OCI-LY1 (cell line): ENCODE data around the gene CYB5RL.

Experiments
- H2AFZ ChIP-seq: fragments of 200-600 bp; sonication (generic), shearing (Covaris generic); 2 replicates; pipeline ENCODE4 v1.6.0; 2014; ENCODE audit warnings: antibody characterized with exemption, mild to moderate bottlenecking, low read length
- H3F3A ChIP-seq: fragments of 200-600 bp; sonication (generic), shearing (Covaris generic); 2 replicates; pipeline ENCODE4 v1.6.0; 2014; ENCODE audit warnings: mild to moderate bottlenecking, antibody characterized with exemption, low read length, moderate library complexity; ENCODE audit not compliant: insufficient read depth
- H3K27ac ChIP-seq: fragments of 200-600 bp; sonication (generic); 2 replicates; pipeline ENCODE4 v1.5.1; 2014; ENCODE audit warnings: low read length, mixed run types, mild to moderate bottlenecking, low read depth; ENCODE audit not compliant: poor library complexity, severe bottlenecking
- H3K27me3 ChIP-seq: fragments of 200-600 bp; sonication (generic); 2 replicates; pipeline ENCODE4 v1.6.0; 2014; ENCODE audit warnings: antibody characterized with exemption, mild to moderate bottlenecking, low read length, moderate library complexity; ENCODE audit not compliant: insufficient read depth
- H3K36me3 ChIP-seq: fragments of 200-600 bp; sonication (generic); 2 replicates; pipeline ENCODE4 v1.6.1; 2014; ENCODE audit warnings: mild to moderate bottlenecking, antibody characterized with exemption, low read length, moderate library complexity, mixed read lengths; ENCODE audit not compliant: insufficient read depth
- H3K4me1 ChIP-seq: fragments of 200-600 bp; sonication (generic); 2 replicates; pipeline ENCODE4 v1.5.1; 2014; ENCODE audit warnings: mild to moderate bottlenecking, low read length, moderate library complexity; ENCODE audit not compliant: insufficient read depth, severe bottlenecking
- H3K4me2 ChIP-seq: fragments of 200-600 bp; sonication (generic), shearing (Covaris generic); 2 replicates; pipeline ENCODE4 v1.6.1; 2014; ENCODE audit warnings: low read length
- H3K4me3 ChIP-seq: fragments of 200-600 bp; sonication (generic); 2 replicates; pipeline ENCODE4 v1.5.1; 2014; ENCODE audit warnings: low read length, low read depth, mild to moderate bottlenecking, mixed read lengths; ENCODE audit not compliant: poor library complexity, severe bottlenecking
- H3K79me2 ChIP-seq: fragments of 200-600 bp; shearing (Covaris generic); 2 replicates; pipeline ENCODE4 v1.6.1; 2016; ENCODE audit warnings: mixed run types, low read length, mixed read lengths; ENCODE audit not compliant: insufficient read depth
- H3K9ac ChIP-seq: fragments of 200-600 bp; sonication (generic), shearing (Covaris generic); 2 replicates; pipeline ENCODE4 v1.6.1; 2014; ENCODE audit warnings: mild to moderate bottlenecking, low read length, mixed read lengths
- H3K9me2 ChIP-seq: fragments of 200-600 bp; sonication (generic), shearing (Covaris generic); 2 replicates; pipeline ENCODE4 v1.6.1; 2014; ENCODE audit warnings: low read depth, mild to moderate bottlenecking, low read length, mixed read lengths
- H3K9me3 ChIP-seq: fragments of 200-600 bp; shearing (Covaris generic); 2 replicates; pipeline ENCODE4 v1.6.1; 2014; ENCODE audit warnings: low read length, mixed read lengths
- H4K20me1 ChIP-seq: fragments of 200-600 bp; sonication (generic), shearing (Covaris generic); 2 replicates; pipeline ENCODE4 v1.6.0; 2016; ENCODE audit warnings: mild to moderate bottlenecking, low read length; ENCODE audit not compliant: insufficient read depth
- CTCF ChIP-seq: fragments of 200-600 bp; sonication (generic), shearing (Covaris generic); IDR thresholded peaks from 2 replicates; pipeline ENCODE4 v1.5.1; 2017; ENCODE audit warnings: mild to moderate bottlenecking, antibody characterized with exemption, low read length, moderate library complexity, mixed read lengths
- EZH2 ChIP-seq: fragments of 200-600 bp; sonication (generic), shearing (Covaris generic); IDR thresholded peaks from 2 replicates; pipeline ENCODE4 v1.8.0; 2017; ENCODE audit warnings: borderline replicate concordance, mixed run types, mild to moderate bottlenecking, antibody characterized with exemption, low read length, moderate library complexity, mixed read lengths

The CYB5RL gene

GRCh38 chr1:54186056-54186455 is 13.8 kb downstream of the CYB5RL start:
- Histone ChIP-seq H3K79me2 (no peaks in the 10 kb centered on the region), H3K27ac (no peak overlapping the region), H4K20me1 (no peaks in the 10 kb centered on the region), H3K9me3 (no peaks in the 10 kb centered on the region), H3K9ac (no peak overlapping the region), H3K4me1 (no peaks in the 10 kb centered on the region), H3K9me2 (no peaks in the 10 kb centered on the region), H3K4me2 (no peak overlapping the region), H3F3A (no peaks in the 10 kb centered on the region), H3K4me3 (no peak overlapping the region), H3K27me3 (no peaks in the 10 kb centered on the region), H2AFZ (no peak overlapping the region), H3K36me3 (peaks cover 59% of the 10 kb centered on the region)
- no peak for TF ChIP-seq CTCF
- no peak for TF ChIP-seq EZH2

DNA sequence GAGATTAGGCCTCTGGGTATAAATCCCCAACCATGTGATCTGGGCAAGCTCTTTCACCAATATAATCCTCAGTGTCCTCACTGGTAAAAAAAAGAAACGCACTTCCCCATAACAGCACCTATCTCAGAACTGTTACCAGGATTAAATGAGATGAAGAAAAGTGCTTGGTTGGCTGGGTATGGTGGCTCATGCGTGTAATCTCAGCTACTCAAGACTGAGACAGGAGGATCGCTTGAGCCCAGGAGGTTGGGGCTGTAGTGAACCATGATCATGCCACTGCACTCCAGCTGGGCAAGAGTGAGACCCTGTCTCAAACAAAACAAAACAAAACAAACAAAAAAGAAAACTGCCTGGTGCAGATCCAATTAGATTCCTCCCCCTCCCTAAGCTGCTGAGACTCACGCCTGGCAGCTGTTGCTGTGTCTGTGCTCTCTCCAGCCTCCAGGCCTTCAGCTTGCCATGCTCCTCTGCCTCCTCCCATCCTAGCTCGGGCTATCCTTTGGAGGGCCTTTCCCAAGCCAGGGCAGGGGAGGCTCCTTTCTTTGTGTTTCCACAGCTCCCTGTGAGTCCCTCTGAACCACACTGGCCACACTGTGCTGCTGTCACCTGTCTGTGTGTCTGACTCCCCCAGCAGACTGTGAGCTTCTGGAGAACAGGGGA is 19.0 kb downstream of the CYB5RL start:
- Histone ChIP-seq H3K36me3 (peaks cover 33% of the 10 kb centered on the region), H3K27ac (no peak overlapping the region)
- TF ChIP-seq EZH2 = no peak
- no peak for TF ChIP-seq CTCF

GRCh38 chr1:54178296-54179070 is 21.3 kb downstream of the CYB5RL start:
- no peaks in the 10 kb centered on the region for H3F3A ChIP-seq
- no peak overlapping the region for H3K27ac ChIP-seq
- no peaks in the 10 kb centered on the region for H3K9me2 ChIP-seq
- H3K27me3 ChIP-seq = no peaks in the 10 kb centered on the region
- H3K4me1 ChIP-seq = no peaks in the 10 kb centered on the region
- H4K20me1 ChIP-seq = no peaks in the 10 kb centered on the region
- H3K4me3 ChIP-seq = no peak overlapping the region
- H3K79me2 ChIP-seq = no peaks in the 10 kb centered on the region
- peaks cover 19% of the 10 kb centered on the region for H3K36me3 ChIP-seq
- no peak overlapping the region for H3K9ac ChIP-seq
- no peak overlapping the region for H3K4me2 ChIP-seq
- H3K9me3 ChIP-seq = no peaks in the 10 kb centered on the region
- no peak overlapping the region for H2AFZ ChIP-seq
- no peak for TF ChIP-seq EZH2
- TF ChIP-seq CTCF = no peak

More for the DNA sequence above, 19.0 kb downstream of the CYB5RL start:
- Histone ChIP-seq H3K9me3 (no peaks in the 10 kb centered on the region), H3F3A (no peaks in the 10 kb centered on the region), H3K9ac (no peak overlapping the region), H3K79me2 (no peaks in the 10 kb centered on the region), H3K4me3 (no peak overlapping the region), H4K20me1 (no peaks in the 10 kb centered on the region), H3K9me2 (no peaks in the 10 kb centered on the region), H2AFZ (no peak overlapping the region), H3K4me1 (no peaks in the 10 kb centered on the region), H3K27me3 (no peaks in the 10 kb centered on the region), H3K4me2 (no peak overlapping the region)
